GM21515 (cell line): Measurements from ENCODE around the gene C20orf141.
"Not testable (repeated sequence)": the region's sequence is repeated elsewhere in the genome, so short reads cannot be mapped to it uniquely, and the experiment has no call there.

Source experiments
- ATAC-seq: cut with Tn5 transposase; IDR thresholded peaks from one replicate; pipeline ENCODE4 v1.9.1; 2021; ENCODE audit not compliant: unreplicated experiment

Gene C20orf141, protein sequence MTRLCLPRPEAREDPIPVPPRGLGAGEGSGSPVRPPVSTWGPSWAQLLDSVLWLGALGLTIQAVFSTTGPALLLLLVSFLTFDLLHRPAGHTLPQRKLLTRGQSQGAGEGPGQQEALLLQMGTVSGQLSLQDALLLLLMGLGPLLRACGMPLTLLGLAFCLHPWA

DNA sequence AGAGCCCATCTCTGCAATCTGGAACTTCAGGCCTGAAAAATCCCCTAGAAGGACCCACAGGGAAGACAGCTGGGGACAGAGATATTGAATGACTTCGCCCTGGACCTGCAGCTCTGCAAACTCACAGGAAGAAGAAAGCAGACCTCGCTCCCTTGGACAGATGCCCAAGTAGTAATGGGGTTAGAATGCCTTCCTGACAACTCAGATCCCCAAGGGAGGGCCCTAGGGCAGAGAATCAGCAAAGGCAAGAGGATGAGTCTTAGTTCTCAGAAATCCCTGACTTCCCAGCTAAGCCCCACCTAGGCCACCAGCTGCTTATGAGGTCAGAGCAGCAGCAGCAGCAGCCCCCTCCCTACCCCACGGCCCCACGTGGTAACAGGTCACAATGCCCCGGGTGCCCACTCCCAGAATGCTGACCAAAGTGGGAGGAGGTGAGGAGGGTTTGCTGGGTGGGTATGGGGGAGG lies at the start of gene C20orf141:
Gene C20orf141 (plus strand): TSS at position 401 of the 465 bp plus-strand sequence. CDS start 198 bp downstream, outside the sequence.
- no peak for ATAC-seq

DNA sequence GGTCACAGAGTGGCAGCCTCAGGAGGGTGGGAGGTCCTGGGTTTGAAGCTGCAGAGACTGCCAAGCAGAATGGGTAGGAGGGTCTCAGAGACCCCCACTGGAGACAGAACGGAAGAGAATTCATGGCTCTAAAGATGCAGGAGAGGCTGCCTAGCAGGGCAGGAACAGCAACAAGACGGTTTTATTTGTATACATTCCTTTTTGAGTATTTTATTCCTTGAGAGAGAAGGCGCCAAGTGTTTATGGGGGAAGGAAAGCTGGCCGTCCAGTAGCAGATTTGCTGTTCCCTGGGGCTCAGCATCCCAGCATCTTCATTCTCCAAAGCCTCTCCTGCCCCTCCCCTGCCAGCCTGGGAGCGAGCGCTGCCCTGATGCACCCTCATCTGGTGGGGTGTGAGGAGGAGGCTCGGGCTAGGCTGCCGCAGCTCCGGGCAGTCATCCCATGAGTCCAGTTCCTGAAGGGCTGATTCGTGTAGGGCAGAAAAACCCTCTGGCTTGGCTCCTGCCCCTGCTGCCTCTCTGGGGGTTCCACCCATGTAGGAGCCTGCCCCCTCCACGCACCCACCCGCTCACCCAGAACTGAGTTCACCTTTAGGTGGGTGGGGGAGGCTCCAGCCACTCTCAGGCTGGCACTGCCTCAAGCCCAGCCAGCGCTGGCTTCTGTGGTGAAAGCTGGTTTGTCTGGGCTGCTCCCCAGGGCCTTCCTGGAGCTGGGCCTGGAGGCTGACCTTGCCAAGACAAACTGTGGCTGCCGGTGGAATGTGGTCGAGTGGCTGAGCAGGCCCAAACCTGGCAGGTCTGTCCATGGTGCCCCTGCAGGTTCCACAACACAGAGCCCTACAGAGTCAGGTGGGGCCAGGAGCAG lies 46.8 kb upstream of the C20orf141 start:
- ATAC-seq = no peak

DNA sequence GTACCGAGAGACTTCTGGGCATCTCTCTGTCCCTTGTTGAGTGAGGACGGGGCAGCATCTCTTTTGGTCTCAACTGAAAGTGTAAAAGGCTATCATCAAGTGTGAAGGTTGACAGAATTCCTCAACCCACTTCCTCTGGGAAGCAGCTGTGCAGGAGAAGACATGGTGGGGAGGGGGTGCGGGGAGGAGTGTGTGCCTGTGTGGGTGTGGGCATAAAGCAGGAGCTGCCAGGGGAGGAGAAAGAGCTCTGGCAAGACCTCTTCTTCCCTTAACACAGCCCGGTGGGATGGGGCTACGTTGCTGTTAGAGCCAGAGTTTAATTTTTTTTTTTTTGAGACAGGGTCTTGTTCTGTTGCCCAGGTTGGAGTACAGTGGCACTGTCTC lies 46.2 kb upstream of the C20orf141 start:
- ATAC-seq = no peak

DNA sequence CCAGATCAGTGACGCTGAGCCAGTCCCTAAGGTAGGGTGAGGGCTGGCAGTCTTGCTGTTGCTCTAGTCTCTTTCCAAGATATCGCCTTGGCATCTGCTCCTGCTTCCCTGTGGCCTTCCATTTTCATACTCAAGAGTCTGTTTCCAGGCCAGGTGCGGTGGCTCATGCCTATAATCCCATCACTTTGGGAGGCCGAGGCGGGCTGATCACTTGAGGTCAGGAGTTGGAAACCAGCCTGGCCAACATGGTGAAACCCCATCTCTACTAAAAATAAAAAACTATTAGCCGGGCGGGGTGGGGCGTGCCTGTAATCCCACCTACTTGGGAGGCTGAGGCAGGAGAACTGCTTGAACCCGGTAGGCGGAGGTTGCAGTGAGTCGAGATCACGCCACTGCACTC lies 44.7 kb upstream of the C20orf141 start:
- not testable (repeated sequence) for ATAC-seq

DNA sequence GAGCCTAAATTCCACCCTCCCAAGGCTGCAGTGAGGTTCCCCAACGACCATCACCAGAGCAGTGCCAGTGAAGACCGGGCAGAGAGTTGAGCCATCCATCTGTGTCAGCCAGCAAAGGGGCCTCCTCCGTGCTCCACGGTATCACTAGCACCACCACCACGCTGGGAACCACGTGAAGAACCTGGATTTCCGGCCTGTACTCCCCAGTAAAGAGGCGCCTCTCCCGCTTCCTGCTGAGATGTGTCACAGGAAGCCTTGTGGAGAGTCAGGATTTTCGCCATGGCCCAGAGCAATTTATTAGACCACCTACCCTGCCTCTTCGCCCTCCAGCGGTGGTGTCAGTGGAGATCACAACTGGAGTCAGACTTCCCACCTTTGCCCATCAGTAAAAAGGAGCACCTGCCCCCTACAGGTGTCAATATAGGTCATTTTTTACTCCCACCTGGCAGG lies 43.1 kb upstream of the C20orf141 start:
- no peak for ATAC-seq

DNA sequence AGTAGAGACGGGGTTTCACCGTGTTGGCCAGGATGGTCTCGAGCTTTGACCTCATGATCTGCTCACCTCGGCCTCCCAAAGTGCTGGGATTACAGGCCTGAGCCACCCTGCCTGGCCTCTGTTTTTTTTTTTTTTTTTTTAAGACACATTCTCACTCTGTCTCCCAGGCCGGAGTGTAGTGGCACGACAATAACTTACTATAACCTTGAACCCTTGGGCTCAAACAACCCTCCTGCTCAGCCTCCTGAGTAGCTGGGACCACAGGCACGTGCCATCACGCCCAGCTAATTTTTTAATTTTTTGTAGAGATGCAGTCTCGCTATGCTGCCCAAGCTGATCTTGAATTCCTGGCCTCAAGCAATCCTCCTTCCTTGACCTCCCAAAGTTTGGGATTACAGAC lies 41.0 kb upstream of the C20orf141 start:
- no peak for ATAC-seq

DNA sequence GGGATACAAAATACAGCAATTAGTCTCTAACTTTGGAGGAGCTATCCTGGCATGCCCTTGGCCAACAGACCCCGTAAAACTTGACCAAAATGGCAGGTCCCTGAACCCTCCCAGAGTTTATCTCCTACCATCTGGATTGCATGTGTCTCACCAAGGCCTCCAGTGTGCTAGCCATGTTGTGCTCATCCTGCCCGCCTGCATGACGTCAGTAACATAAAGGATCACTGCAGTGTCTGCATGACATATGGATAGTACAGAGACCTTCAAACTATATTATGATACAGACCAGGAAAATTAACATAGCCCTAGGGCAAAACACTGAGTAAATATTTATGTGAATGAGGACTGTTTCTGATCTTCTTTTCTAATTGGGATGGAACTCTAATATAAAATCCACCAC lies 39.6 kb upstream of the C20orf141 start:
- ATAC-seq = no peak

DNA sequence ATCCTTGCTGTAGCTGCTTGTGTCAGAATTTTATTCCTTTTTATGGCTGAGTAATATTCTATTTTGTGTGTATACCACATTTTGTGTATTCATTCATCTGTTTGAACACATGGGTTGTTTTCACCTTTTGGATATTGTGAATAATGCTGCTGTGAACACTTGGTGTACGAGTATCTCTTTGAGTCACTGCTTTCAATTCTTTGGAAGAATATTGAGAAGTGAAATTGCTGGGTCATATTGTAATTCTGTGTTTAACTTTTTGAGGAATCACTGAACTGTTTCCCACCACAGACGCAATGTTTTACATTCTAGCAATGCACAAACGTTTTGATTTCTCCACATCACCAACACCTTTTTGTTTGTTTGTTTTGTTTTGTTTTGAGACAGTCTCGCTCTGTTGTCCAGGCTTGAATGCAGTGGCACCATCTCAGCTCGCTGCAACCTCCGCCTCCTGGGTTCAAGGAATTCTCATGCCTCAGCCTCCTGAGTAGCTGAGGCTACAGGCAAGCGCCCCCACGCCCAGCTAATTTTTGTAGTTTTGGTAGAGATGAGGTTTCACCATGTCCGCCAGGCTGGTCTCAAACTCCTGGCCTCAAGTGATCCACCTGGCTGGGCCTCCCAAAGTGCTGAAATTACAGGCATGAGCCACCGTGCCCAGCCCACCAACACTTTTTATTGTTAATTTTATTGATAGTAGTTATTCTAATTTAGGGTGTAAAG lies 36.0 kb upstream of the C20orf141 start:
- ATAC-seq = no peak

DNA sequence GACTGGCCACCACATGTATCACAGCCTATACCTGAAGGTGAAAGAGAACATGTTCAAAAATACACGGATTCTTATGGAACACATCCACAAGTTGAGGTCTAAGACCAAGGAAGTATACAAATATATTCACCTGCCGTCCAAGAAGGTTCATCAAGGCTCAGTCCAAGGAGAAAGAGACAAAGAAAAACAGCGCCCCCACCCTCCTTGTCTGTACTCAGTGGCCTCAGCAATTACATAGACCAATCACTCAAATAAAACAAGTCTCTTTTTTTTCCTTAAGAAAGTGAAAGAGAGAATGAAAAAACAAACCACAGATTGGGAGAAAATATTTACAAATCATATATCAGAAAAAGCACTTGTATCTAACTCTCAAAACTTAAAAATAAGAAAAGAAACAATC lies 33.8 kb upstream of the C20orf141 start:
- ATAC-seq = no peak

DNA sequence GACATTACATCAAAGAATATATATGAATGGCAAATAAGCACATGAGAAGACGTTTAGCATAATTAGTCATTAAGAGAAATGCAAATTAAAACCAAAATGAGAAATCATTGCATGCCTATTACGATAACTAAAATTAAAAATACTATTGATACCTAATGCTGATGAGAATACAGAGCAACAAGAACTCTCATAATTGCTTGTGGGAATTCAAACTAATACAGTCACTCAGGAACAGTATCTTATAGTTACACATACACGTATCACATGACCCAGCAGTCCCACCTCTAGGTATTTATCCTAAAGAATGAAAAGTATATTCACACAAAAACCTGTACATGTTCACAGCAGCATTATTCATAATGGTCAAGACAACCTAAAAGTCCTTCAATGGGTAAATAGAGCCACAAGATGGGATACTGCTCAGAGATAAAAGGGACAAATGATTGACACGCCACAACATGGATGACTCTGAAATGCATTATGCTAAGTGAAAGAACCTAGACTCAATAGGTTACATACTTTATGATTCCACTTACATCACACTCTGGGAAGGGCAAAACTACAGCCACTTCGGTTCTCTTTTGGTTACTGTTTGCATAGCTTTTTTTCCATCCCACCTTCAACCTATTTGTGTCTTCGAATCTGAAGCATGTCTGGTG lies 30.8 kb upstream of the C20orf141 start:
- ATAC-seq = no peak

DNA sequence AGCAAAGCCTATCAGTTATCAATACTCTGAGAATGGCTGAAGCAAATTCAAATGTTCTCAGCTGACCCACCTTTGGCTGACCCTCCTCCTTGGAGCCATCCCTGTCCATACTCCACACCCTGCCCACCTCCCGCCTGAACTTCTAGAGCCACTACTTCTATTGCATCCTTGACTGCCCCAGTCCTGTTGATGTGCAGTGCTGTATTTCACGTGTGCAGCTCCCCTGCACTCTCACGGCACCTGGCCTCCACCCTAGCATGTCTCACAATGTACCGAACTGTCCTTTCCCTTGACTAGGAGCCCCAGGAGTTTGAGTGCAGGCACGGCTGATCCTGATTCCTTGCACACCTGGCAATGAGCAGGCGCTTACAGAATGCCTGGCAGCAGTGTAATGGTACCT lies 21.3 kb upstream of the C20orf141 start:
- ATAC-seq = no peak

DNA sequence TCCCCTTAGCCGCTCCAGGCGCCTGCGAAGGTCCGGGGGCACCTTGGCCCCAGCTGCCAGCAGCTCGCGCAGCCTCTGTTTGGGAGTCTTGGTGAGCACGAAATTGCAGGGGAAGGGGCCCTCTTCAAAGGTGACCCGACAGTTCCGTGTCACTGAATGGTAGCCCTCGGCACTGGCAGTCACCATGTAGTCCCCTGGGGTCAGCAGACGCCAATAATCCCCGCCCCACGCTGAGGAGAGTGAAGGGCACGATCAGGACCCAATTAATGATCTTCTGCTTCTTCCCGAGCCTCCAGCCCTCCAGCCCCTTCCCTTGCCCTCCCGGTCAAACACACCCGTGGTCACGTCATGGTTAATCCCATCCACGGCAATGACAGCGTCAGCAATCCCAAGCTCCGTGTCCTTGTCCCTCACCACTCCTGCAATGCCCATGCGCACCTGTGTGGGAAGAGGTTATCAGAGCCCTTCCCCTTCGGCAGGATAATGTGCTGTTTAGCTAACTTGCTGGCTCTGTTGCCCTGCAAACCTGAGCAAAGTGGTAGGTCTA lies 20.5 kb upstream of the C20orf141 start:
- no peak for ATAC-seq

DNA sequence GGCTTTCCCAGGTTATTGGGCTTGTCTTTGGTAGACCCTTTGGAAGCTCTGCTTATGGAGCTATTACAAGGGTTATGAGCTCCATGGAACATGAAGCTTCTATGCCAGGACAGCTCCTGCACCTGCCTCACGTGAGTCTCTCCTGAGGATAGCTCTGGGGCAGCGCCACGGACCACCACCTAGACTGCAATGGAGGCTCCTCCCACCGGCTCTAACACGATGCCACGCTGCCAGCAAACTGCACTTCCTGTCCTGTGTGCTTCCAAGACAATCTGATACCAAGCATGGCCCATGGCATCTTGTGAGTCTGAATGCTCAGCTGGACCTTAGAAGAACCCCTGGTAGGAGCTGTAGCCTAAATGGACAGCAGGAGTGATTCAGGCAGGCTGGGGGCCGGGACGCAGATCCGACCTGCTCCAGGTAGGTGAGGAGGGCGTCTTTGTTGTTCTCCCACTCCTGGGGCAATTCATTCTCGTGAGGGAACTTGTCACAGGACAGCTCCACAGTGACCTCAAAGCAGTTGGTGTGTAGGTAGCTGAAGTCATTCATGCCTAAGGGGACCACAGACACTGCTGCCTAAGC lies 19.8 kb upstream of the C20orf141 start:
- ATAC-seq = no peak

DNA sequence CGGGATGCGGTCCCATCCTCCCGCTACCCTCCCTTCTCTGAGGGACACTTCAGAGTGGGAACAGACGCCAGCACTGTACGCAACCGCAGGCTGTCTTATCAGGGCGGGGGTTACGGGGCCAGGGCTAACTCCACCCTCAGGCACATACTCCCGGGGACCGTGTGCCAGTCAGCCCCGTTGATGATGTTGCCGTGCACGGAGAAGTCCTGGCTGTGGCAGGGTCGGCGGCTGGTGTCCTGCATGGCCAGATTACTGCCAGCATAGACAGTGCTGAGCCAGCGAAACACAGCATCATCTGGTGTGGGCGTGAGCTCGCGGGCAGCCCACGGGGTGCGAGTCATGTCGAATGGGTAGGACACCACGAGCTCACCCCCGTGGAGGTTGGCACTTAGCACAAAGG lies 19.3 kb upstream of the C20orf141 start:
- no peak for ATAC-seq

DNA sequence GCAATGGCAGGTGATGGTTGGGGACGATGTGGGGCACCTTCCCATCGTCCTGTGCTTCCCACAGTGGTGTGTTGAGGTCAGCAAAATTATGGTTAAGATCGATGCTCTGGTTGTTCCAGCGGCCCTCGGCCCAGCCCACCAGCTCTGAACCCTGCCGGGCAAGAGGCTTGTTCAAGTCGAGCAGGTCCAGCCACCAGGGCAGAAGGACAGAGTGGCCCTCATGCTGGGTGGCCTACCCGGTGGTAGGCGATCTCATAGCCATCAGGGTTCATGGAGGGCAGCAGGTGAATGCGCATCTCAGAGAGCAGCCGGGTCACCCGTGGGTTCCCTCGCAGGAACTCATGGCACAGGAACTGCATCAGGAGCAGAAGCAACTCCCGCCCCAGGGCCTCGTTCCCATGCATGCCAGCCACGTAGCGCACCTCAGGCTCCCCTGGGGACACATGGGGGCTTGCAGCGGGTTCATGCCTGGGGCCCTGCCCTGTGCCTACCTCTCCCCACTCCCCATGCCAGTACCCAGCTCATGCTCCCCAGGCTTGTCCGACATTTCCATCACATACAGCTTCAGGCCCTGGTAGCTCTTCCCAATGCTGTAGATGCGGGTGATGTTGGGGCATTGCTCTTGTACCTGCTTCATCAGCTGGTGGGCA lies 18.7 kb upstream of the C20orf141 start:
- ATAC-seq = no peak

DNA sequence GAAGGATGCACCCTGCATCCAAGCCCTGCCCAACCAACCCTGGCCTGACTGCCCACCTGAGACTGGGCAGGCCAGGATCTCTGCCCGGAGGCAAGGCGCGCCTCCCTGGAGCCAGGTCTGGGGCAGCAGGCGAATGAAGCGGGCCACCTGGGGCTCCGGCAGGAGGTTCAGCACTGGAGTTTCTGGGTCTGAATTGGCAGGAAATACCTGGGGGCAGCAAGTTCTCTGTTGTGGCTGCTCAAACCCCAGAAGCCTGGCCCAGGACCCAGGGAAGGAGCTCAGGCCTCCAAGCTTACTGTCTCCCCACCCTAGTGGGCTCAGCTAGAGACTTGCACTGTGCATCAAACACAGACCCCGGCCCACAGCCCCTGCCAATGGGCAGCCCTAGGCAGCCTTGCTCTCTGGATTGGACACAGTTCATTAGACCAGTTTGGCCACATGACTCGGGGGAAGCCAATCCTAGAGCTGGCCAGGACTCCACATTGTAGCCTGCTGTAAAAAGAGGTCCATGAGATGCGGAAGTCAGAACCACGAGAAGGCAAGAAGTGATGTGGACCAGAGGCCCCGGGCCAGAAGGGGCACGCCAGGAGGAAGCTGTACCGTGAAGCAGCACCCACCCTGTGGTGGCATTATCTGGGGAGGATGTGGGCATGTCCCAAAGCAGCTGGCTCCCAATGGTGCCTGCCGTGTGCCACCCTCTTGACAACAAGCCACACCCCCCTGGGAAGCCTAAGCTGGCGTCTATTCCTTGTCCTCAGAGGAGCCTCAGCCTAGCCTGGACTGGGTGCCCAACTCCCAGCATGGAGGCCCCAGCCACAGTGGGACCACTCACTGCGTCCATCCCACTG lies 17.4 kb upstream of the C20orf141 start:
- no peak for ATAC-seq

DNA sequence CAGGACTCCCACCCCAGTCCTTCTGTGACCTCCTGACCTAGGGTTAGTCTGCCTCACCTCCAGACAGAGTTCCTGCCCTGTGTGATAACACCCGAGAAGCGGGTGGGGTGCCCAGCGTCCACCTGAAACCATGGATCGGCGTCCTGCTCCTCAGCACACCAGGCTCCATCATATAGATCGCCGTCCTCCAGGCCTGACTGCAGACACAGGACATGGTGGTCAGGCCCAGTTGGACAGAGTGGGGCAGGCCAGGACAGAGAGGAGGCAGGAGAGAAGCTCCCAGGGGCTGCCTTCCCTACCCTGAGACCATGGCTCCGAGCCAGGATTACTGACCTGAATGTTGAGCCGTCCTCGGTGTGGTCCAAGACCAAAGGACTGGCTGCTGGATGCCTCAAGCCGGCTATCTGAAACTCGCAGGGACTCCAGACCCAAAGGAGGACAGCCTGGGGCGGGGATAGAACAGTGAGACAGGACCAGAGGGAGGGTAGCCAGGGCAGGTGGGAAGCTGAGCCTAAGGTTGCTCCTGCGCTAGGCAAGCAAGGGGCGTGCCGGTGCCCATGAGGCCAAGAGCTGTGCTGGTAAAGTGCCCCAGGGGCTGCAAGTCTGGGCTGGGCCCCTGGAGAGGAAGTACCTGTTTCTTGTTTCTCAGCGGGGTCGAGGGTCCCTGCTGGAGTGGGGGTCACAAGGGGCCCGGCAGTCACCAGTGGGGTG lies 16.5 kb upstream of the C20orf141 start:
- ATAC-seq = no peak

DNA sequence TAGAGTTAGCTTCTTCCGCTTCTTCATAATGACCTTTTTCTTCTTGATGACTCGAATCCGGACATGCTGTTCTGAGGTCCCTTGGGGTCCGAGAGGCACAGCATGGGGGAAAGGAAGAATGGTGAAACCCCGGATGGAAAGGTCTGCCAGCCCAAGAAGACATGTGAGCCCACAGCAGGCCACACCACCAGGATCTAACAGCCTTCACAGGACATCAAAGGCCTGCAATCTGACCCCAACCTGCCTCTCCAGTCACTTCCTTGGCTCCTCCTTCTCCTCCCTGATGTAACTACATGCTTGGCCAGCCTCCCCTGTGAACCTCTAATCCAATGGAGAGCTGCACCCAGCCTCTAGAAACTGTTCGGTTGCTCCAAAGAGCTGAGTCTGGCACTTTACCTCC lies 16.0 kb upstream of the C20orf141 start:
- ATAC-seq = no peak

DNA sequence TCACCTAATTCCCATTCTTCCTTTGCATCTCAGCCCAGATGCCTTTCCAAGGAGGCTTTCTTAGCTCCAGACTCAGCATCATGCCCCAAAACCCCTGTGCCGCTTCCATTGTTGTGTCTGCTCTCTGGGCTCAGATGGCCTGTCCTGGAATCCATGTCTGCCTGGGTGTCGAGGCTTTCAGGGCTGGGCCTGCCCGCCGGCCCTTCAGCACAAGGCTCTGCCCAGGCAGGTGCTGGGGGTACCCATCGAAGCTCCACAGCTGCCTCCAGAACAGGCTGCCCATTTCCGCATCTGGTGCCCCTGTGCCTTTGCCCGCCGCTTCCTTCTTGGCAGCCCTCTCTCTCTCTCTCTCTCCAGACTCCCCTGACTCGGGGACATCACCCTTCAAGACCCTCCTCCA lies 15.5 kb upstream of the C20orf141 start:
- ATAC-seq = no peak
